Measurements from ENCODE around the gene KCNJ1. TPM values are rescaled to one million over a fixed set of nuclear protein-coding genes. Genes with fewer than 3 reads are reported as not detected.

The KCNJ1 gene
- total and polyA plus RNA-seq, 3 experiments from 2014 or later, result not detected

GRCh38 chr11:128806506-128807261 is 60.4 kb downstream of the KCNJ1 start:
- no peaks in the 10 kb centered on the region for H3K9me3 Mint-ChIP-seq
- peaks cover 8 to 95% (median 30%) of the 10 kb centered on the region in 3 donors for H3K36me3 Mint-ChIP-seq
- H3K27me3 Mint-ChIP-seq, result no peaks in the 10 kb centered on the region
- H3K4me3 Mint-ChIP-seq, result no peak overlapping the region
- H3K27me3 ChIP-seq (ENCODE audit: insufficient read depth, low read length, poor library complexity, severe bottlenecking), result no peaks in the 10 kb centered on the region
- ChIA-PET CTCF (interaction anchor here (1.3 kb wide), 1 partner anchor 52 kb away, joined by 3 read pairs; no protein-coding TSS in a partner anchor), POLR2A (no interaction called here)
- H3K27ac ChIP-seq (ENCODE audit: low read depth, low read length), result no peak overlapping the region
- no peaks in the 10 kb centered on the region for H3K4me1 ChIP-seq (ENCODE audit: insufficient read depth, low read length)
- DNase-seq, result no peak
- H3K4me3 ChIP-seq (ENCODE audit: low read length), result no peak overlapping the region
- no peaks in the 10 kb centered on the region for H3K9me3 ChIP-seq (ENCODE audit: low read length)
- peak overlapping the region in 7 of 8 donors; percentile 32 to 83 (median 71) for H3K27ac Mint-ChIP-seq
- peaks cover 60% of the 10 kb centered on the region for H3K36me3 ChIP-seq (ENCODE audit: insufficient read depth, low read length)
- peaks cover 33 to 67% (median 50%) of the 10 kb centered on the region in 3 donors for H3K4me1 Mint-ChIP-seq

- H3K9me3 Mint-ChIP-seq, result no peaks in the 10 kb centered on the region
- H3K4me1 Mint-ChIP-seq, result peaks cover 35 to 76% (median 66%) of the 10 kb centered on the region in 3 donors
- Histone ChIP-seq H3K27ac (ENCODE audit: low read depth, low read length) (no peak overlapping the region), H3K4me3 (ENCODE audit: low read length) (no peak overlapping the region), H3K36me3 (ENCODE audit: insufficient read depth, low read length) (peaks cover 60% of the 10 kb centered on the region), H3K9me3 (ENCODE audit: low read length) (no peaks in the 10 kb centered on the region), H3K4me1 (ENCODE audit: insufficient read depth, low read length) (no peaks in the 10 kb centered on the region), H3K27me3 (ENCODE audit: insufficient read depth, low read length, poor library complexity, severe bottlenecking) (no peaks in the 10 kb centered on the region)
- H3K27ac Mint-ChIP-seq, result peak overlapping the region in 7 of 8 donors; percentile 31 to 84 (median 48)
- no peak overlapping the region for H3K4me3 Mint-ChIP-seq
- peaks cover 4 to 97% (median 23%) of the 10 kb centered on the region in 3 donors for H3K36me3 Mint-ChIP-seq
- ChIA-PET POLR2A (no interaction called here), CTCF (no interaction called here)
- H3K27me3 Mint-ChIP-seq, result no peaks in the 10 kb centered on the region
- no peak for DNase-seq
These were observed 62.6 kb downstream of the KCNJ1 start for GRCh38 chr11:128804481-128804880.

- ChIA-PET POLR2A (interaction anchor here (0.5 kb wide), 1 partner anchor 80 kb away, joined by 6 read pairs; no protein-coding TSS in a partner anchor), CTCF (interaction anchor here (1.0 kb wide), 1 partner anchor 55 kb away, joined by 4 read pairs; no protein-coding TSS in a partner anchor)
- H3K27ac Mint-ChIP-seq, result peak overlapping the region; percentile 3 to 93 (median 71)
- no peaks in the 10 kb centered on the region for H3K27me3 ChIP-seq (ENCODE audit: insufficient read depth, low read length, poor library complexity, severe bottlenecking)
- H3K9me3 ChIP-seq (ENCODE audit: low read length), result no peaks in the 10 kb centered on the region
- no peak overlapping the region for H3K27ac ChIP-seq (ENCODE audit: low read depth, low read length)
- no peaks in the 10 kb centered on the region for H3K9me3 Mint-ChIP-seq
- H3K36me3 ChIP-seq (ENCODE audit: insufficient read depth, low read length), result peaks cover 59% of the 10 kb centered on the region
- peaks cover 35 to 72% (median 70%) of the 10 kb centered on the region in 3 donors for H3K4me1 Mint-ChIP-seq
- H3K36me3 Mint-ChIP-seq, result peaks cover 0 to 95% (median 23%) of the 10 kb centered on the region in 3 donors
- H3K4me3 Mint-ChIP-seq, result no peak overlapping the region
- no peak overlapping the region for H3K4me3 ChIP-seq (ENCODE audit: low read length)
- no peak for DNase-seq
- H3K4me1 ChIP-seq (ENCODE audit: insufficient read depth, low read length), result no peaks in the 10 kb centered on the region
- no peaks in the 10 kb centered on the region for H3K27me3 Mint-ChIP-seq
These were observed 63.4 kb downstream of the KCNJ1 start for GRCh38 chr11:128803449-128804245.

- peak overlapping the region; percentile 3 to 93 (median 71) for H3K27ac Mint-ChIP-seq
- Histone ChIP-seq H3K4me3 (ENCODE audit: low read length) (no peak overlapping the region), H3K36me3 (ENCODE audit: insufficient read depth, low read length) (peaks cover 52% of the 10 kb centered on the region), H3K27ac (ENCODE audit: low read depth, low read length) (no peak overlapping the region), H3K9me3 (ENCODE audit: low read length) (no peaks in the 10 kb centered on the region), H3K4me1 (ENCODE audit: insufficient read depth, low read length) (no peaks in the 10 kb centered on the region), H3K27me3 (ENCODE audit: insufficient read depth, low read length, poor library complexity, severe bottlenecking) (no peaks in the 10 kb centered on the region)
- no peaks in the 10 kb centered on the region for H3K9me3 Mint-ChIP-seq
- H3K36me3 Mint-ChIP-seq, result peaks cover 0 to 95% (median 24%) of the 10 kb centered on the region in 3 donors
- no peak overlapping the region for H3K4me3 Mint-ChIP-seq
- ChIA-PET POLR2A (no interaction called here), CTCF (interaction anchor here (0.9 to 1.0 kb wide), 2 partner anchors 28 to 56 kb away, joined by 3 to 4 read pairs; no protein-coding TSS in a partner anchor)
- no peak for DNase-seq
- peaks cover 35 to 72% (median 70%) of the 10 kb centered on the region in 3 donors for H3K4me1 Mint-ChIP-seq
- no peaks in the 10 kb centered on the region for H3K27me3 Mint-ChIP-seq
These were observed 64.1 kb downstream of the KCNJ1 start for GRCh38 chr11:128803011-128803410.

- Mint-ChIP-seq H3K27me3 (no peaks in the 10 kb centered on the region), H3K36me3 (peaks cover 0 to 95% (median 25%) of the 10 kb centered on the region in 3 donors), H3K27ac (peak overlapping the region in 5 of 8 donors; percentile 69 to 86 (median 77)), H3K4me3 (no peak overlapping the region), H3K4me1 (peaks cover 35 to 71% (median 68%) of the 10 kb centered on the region in 3 donors), H3K9me3 (no peaks in the 10 kb centered on the region)
- H3K4me1 ChIP-seq (ENCODE audit: insufficient read depth, low read length), result no peaks in the 10 kb centered on the region
- H3K4me3 ChIP-seq (ENCODE audit: low read length), result no peak overlapping the region
- peaks cover 47% of the 10 kb centered on the region for H3K36me3 ChIP-seq (ENCODE audit: insufficient read depth, low read length)
- no peak overlapping the region for H3K27ac ChIP-seq (ENCODE audit: low read depth, low read length)
- no peak for DNase-seq
- ChIA-PET CTCF (interaction anchor here (0.8 to 1.0 kb wide), 3 partner anchors 16 to 57 kb away, joined by 3 to 4 read pairs (median 3); no protein-coding TSS in a partner anchor), POLR2A (no interaction called here)
- H3K27me3 ChIP-seq (ENCODE audit: insufficient read depth, low read length, poor library complexity, severe bottlenecking), result no peaks in the 10 kb centered on the region
- no peaks in the 10 kb centered on the region for H3K9me3 ChIP-seq (ENCODE audit: low read length)
These were observed 64.6 kb downstream of the KCNJ1 start for GRCh38 chr11:128802358-128802981.

- Histone ChIP-seq H3K36me3 (ENCODE audit: insufficient read depth, low read length) (peaks cover 40% of the 10 kb centered on the region), H3K4me3 (ENCODE audit: low read length) (no peak overlapping the region), H3K27me3 (ENCODE audit: insufficient read depth, low read length, poor library complexity, severe bottlenecking) (no peaks in the 10 kb centered on the region), H3K27ac (ENCODE audit: low read depth, low read length) (no peak overlapping the region), H3K4me1 (ENCODE audit: insufficient read depth, low read length) (no peaks in the 10 kb centered on the region), H3K9me3 (ENCODE audit: low read length) (no peaks in the 10 kb centered on the region)
- CTCF ChIA-PET, result no interaction called here
- no peak overlapping the region for H3K4me3 Mint-ChIP-seq
- peaks cover 0 to 95% (median 27%) of the 10 kb centered on the region in 3 donors for H3K36me3 Mint-ChIP-seq
- POLR2A ChIA-PET, result no interaction called here
- no peaks in the 10 kb centered on the region for H3K9me3 Mint-ChIP-seq
- no peaks in the 10 kb centered on the region for H3K27me3 Mint-ChIP-seq
- peak overlapping the region; percentile 21 to 96 (median 74) for H3K27ac Mint-ChIP-seq
- peaks cover 31 to 64% (median 62%) of the 10 kb centered on the region in 3 donors for H3K4me1 Mint-ChIP-seq
- no peak for DNase-seq
These were observed 66.2 kb downstream of the KCNJ1 start for GRCh38 chr11:128800871-128801417.

- no peak for DNase-seq
- H3K4me1 ChIP-seq (ENCODE audit: insufficient read depth, low read length), result no peaks in the 10 kb centered on the region
- H3K36me3 Mint-ChIP-seq, result peaks cover 5 to 89% (median 23%) of the 10 kb centered on the region in 3 donors
- no peaks in the 10 kb centered on the region for H3K27me3 ChIP-seq (ENCODE audit: insufficient read depth, low read length, poor library complexity, severe bottlenecking)
- no peak overlapping the region for H3K27ac ChIP-seq (ENCODE audit: low read depth, low read length)
- ChIA-PET POLR2A (no interaction called here), CTCF (interaction anchor here (1.3 kb wide), 1 partner anchor 21 kb away, joined by 3 read pairs; no protein-coding TSS in a partner anchor)
- H3K9me3 Mint-ChIP-seq, result no peaks in the 10 kb centered on the region
- no peak overlapping the region for H3K4me3 ChIP-seq (ENCODE audit: low read length)
- H3K4me1 Mint-ChIP-seq, result peaks cover 14 to 51% (median 36%) of the 10 kb centered on the region in 3 donors
- peaks cover 31% of the 10 kb centered on the region for H3K36me3 ChIP-seq (ENCODE audit: insufficient read depth, low read length)
- H3K9me3 ChIP-seq (ENCODE audit: low read length), result no peaks in the 10 kb centered on the region
- H3K27me3 Mint-ChIP-seq, result no peaks in the 10 kb centered on the region
- peak overlapping the region in 7 of 8 donors; percentile 6 to 80 (median 49) for H3K27ac Mint-ChIP-seq
- no peak overlapping the region for H3K4me3 Mint-ChIP-seq
These were observed 70.8 kb downstream of the KCNJ1 start for GRCh38 chr11:128796270-128796669.
